Activated CD8-positive, alpha-beta memory T cell treated with anti-CD3 and anti-CD28 coated beads for 48 hours (primary cell): ENCODE results near the gene LCNL1.

Experiments
- DNase-seq, 3 experiments: peaks; one replicate each; pipeline ENCODE4 v3.0.0-alpha.2; 2020; ENCODE audit warnings: low read depth in 2 of 3, low spot score in 2 of 3

Gene LCNL1

DNA sequence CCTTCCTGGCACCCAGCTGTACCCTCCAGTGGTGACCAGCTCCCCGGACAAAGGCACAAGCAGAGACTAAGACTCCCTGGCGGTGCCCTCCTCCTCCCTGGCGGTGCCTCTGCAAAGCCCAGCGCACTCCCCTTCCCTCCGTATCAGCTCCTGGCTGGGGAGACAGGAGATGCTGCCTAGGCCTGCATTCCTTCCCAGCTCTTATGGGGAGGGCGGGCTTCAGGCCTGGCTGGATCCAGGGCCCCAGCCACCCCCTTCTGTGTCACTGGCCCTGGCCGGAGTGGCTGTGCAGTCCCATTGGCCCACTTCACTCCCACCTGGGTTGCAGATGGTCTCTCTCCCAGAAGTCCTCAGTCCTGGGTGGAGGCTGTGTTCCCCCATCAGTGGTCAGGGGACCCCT, 24.3 kb upstream of the LCNL1 start:
- DNase-seq = no peak

DNA sequence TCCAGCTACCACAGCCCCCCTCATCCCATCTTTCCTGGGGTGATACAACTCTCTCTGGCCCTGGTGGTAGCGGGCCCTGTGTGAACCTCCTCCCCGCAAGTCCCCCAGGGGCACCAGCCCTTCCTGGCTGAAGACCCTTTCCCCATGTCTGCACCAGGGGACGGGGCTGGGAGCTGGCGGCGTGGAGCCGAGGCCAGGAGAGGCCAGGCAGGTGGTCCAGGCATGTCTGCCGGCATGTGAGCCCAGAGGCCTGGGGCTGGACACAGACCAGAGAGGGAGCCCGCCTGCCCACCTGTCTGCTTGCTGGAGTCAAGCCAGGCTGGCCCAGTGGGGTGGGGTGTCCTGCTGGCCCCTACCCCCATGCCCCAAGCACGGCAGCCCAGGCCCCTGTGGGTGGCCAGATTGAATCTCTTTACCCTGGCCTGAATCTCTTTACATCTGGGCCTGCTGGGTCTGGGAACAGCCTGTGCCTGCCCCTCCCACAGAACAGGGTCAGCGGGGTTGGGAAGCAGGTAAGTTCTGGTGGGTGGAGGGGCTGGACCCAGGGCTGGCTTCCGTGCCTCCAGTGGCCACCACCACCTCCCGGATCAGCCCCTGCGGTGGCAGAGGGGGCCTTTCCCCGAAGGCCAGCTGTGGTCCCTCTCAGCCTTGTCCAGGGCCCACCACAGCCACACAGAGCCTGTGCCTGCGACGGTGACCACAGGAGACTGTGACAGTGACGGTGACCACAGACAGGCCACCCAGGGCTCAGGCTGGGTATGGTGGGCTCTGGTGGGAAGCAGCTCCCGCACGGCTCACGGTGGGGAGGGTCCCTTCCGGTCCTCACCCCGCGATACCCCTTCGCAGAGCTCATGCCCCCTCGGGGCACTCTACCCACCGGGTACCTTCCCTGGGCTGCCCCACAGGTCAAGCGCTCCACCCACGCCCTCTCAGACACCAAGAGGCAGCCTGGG, 23.6 kb upstream of the LCNL1 start:
- no peak for DNase-seq

DNA sequence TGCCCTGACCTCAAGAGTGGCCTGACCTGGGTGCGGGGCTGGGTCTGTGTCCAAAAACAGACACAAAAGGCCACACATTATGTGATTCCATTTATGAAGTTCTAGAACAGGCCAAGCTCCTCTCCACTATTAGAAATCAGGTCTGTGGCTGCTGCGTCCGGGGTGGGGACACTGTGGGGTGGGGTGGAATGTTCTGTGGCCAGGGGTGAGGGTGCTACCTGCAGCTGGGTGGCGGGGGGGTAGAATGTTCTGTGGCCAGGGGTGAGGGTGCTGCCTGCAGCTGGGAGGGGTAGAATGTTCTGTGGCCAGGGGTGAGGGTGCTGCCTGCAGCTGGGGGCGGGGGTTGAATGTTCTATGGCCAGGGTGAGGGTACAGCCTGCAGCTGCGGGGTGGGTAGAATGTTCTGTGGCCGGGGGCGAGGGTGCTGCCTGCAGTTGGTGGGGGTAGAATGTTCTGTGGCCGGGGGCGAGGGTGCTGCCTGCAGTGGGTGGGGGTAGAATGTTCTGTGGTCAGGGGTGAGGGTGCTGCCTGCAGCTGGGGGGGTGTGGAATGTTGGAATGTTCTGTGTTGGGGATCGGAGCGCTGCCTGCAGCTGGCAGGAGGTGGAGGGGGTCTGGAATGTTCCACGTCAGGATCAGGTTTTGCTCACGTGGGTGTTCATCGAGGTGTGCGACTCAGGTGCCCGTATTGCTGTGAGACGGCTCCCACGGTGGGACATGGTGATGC, 22.4 kb upstream of the LCNL1 start:
- DNase-seq = no peak

DNA sequence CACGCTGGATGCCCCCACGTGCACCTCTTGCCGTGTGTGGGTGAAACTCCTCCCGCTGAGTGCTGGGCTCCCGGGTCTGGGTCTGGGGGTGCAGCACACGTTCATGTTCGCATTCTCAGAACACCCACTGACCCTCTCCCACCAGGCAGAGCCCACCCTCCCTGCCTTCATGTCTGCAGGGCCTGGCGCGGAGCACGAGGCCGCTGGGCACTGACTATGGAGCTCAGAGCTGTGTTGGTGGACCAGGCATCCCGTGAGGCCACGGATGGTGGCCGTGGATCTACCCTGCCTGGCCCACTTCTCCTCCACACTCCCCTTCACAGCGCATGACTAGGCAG, 21.9 kb upstream of the LCNL1 start:
- DNase-seq = no peak

DNA sequence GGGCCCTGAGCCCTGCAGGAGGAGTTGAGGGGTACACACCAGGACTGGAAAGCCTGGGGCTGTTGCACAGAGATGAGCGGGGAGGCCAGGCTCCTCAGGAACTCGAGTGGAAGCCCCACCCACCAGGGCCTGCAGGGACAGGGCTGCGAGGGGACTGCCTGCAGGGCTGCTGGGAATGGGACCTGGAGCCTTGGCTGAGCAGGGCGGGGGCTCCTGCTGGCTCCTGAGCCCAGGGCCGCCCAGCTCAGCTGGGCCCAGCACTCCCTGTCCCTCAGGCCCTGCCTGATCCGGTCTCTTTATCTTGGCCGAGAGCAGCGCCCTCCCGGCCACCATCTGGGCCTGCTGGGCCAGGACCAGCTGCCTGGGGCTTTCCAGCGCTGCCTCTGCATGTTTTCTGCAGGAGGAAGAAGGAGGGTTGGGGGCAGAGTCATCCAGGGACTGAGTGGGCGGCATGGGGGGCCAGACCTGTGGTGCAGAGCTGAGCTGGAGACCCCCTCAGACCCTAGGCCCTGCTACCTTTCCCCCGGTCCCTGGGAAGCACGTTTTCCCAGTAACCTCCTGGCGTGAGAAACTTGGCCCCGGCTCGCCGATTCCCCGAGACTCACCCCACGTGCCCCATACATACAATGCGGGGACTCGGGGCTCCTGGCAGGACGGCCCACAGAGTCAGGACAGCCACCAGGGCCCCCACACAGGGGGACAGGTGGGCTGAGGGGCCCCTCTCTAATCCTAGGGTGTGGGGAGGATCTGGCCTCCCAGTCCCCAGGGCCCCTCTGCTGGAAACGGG, 21.3 kb upstream of the LCNL1 start:
- DNase-seq = no peak

DNA sequence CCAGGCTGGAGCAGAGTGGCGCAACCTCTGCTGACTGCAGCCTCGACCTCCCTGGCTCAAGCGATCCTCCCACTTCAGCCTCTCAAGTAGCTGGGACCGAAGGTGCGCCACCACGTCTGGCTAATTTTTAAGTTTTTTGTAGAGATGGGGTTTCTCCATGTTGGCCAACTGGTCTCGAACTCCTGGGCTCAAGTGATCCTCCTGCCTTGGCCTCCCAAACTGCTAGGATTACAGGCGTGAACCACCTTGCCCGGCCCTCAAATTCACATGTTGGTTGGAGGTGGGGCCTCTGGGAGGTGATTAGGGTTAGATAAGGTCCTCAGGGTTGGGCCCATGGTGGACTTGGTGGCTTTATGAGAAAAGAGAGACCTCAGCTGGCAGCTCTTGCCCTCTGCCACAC, 20.6 kb upstream of the LCNL1 start:
- DNase-seq = no peak

DNA sequence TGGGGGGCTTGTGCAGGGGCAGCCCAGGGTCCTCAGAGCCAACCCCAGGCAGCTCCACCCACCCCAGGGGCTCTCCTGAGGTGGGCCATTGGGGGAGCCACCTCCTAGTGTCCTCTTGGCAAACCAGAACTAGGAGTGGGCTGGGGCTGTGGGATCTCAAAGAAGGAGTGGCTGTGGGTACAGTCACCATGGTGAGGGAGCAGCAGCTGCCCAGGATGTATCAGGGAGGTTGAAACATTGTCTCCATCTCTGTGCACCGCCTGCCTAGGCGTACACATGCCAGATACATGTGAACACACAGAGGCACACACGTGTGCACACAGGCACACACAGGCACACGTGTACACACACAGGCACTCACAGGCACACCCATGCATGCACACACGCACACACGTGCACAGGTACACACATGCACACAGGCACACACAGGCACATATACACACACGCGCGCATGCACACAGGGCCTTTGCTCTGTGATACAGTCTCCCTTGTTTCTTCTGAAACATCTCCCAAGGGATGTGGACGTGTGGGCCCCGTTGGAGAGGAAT, 20.0 kb upstream of the LCNL1 start:
- no peak for DNase-seq

DNA sequence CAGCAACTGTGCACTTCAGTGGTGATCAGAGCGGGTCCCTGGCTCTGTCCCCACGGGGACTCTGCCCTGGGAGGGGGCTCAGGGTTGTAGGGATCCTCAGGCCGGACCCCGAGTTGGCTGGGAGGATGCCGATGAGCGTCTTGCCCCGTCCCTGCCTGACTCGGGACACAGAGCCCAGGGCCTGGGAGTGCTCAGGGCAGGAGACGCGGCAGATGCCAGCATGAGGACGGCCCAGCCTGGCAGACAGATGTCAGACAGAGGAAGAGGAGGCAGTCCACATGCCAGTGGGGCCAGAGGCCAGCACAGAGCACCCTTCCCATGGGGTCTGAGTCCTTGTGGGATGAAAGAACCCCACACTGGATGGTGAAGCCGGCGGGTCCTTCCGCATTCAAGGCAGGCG, 19.5 kb upstream of the LCNL1 start:
- no peak for DNase-seq

DNA sequence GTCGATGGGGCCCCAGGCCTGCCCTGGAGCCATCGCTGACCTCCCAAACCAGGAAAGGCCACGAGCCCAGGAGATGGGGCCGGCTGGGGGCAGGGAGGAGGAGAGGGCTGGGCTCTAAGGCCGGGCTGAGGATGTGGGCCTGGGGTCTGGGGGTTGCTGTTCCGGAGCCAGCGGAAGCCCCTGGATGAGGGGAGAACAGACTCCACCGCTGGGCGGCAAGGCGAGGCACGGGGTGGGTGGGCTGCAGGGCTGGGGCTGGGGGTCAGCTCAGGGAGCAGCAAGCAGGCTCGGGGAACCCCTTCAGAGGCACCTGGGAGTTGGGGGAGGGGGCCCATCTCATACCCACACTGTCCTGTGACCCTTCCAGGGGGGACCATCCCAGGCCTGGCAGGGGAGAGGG, 19.0 kb upstream of the LCNL1 start:
- no peak for DNase-seq

DNA sequence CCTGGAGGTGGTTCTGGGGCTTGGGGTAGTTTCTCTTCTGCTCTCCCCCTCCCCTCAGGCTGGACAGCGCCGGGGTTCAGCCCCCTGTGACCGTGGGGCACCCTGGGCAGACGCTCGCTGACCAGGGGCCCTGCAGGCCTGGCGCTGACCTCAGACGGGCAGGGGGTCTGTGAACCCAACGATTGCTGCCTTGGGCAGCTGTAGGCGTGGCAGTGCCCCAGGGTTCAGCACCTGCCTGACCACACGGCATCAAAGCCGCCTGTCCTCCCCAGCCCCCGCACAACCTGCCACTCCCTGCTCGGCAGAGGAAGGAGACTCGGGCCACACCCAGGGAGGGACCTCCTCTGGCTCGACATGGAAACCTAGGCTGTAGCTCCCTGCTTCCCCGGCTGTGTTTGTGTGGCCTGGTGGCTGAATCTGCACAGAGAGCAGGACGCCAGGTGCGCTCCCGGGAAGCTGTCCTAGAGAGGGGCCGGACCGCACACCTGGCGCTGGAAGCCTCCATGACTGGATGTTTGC, 18.6 kb upstream of the LCNL1 start:
- no peak for DNase-seq

DNA sequence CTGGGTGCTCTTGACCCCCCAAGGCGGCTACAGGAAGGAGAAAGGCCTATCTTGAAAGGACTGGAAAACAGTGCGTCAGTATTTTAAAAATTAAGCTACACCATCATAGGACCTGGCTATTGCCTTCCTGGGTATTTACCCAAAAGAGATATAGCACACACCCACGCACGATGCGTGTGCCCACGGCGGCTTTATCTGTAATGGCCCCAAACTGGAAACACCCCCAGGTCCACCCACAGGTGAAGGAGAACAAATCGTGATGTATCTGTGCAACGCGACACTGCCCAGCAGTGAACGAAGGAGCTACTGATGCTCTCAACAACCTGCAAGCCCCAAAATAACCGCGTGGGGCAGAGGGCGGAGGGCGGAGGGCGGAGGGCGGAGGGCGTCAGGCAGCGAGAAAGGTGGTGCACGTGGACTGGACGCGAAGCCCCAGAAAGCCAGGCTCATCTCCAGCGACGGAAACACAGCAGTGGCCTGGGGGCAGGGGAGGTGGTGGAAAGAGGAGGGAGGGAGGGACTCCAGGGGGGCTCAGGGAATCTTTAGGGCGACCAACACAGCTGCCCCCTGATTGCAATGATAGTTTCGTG, 17.9 kb upstream of the LCNL1 start:
- DNase-seq = no peak

DNA sequence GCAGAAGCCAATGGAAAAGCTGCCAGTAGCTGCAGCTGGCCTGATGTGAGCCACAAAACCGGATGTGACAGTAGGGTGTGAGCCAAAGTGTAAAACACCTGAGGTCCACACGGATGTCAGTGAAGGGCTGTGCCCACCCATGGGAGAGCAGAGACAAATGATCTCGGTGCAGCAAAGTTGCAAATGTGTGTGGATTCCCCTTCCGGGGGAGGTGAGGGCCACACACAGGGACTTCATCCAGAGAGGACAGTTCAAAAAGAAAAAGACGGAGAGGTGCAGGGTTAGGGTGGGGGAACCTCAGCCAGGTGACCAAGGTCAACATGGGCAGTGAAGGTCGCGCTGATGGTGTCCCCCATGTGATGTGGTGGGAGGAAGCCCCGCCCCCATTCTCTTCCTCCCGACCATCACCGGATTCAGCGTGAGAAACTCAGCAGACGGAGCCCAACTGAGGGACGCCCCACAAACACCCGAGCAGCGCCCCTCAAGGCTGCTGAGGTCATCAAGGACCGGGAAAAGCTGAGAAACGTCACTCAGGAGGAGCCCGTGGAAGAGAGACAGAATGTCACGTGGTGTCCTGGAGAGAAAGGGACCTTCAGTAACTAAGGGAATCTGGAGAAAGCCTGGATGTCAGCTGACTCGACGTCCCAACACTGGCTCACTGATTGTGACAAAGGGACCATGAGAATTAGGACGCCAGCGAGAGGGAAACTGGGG, 16.9 kb upstream of the LCNL1 start:
- DNase-seq = no peak

DNA sequence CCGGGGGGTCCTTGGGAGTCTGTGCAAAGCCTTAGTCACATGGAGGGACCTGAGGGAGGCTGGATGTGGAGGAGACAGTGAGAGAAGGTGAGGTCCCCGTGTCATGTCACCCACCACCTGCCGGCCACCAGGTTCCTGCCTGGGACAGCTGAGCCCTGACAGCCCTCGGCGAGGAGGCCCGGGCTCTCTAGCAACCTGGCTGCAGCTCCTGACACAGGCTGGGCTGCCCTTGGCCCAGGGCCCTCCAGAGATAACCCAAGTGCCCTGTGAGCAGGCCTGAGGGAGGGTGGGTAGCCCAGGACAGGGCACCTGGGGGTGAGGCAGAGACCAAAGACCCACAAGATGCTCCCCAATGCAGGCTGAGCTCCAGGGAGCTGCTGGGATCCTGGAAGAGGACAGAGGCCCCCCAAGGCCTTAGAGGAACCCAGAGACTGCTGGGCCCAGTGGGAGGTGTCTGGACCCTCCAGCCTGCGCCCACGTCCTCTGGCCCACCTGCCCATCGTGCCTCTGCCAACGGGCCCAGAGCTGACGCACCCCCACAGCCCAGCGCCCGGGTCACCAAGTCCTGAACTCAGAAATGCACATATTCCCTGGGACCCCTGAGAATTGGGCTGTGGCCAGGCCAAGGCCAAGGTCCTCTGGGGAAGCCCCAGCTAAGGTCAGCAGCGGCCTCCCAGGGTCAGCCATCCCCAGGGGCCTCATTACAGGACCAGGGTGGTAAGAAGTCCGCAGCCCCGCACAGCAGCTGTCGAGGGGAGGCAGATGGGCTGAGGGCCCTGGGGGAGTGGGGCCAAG, 14.3 kb upstream of the LCNL1 start:
- DNase-seq = no peak

DNA sequence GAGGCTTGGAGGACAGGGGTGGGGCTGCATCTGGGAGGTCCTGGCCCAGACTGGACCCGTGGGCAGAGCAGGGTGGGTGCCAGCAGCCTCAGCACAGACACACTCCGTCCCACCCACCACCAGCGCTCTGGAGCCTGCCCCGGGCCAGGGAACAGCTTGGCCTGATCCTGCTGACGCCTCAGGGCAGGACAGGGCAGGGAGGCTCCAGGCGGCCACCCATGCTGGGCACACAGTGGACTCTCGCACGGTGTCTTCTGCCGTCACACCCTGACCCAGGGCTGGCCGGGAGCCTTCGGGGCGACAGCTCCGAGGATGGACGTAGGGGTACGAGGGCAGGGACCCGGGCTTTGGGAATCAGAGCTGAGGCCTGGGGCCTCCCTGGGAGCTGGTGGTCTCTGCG, 13.6 kb upstream of the LCNL1 start:
- no peak for DNase-seq

DNA sequence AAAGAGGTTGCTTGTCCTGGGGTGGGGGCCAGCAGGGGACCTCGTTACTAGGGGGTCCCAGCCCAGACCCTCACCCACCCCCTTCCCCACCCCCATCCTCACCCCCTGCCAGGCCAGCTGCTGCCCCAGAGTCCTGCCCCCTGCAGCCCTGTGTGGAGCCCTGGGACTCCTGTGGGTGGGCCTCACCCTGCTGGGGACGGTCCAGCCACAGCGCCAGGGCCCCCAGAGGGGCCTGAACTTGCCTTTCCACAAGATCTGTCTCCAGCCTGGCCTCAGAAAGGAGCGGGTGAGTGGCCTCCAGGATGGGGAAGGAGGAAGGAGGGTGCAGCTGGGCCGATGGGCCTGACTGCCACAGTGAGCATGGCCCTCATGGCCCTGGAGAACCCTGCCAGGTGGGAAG, 13.0 kb upstream of the LCNL1 start:
- no peak for DNase-seq

DNA sequence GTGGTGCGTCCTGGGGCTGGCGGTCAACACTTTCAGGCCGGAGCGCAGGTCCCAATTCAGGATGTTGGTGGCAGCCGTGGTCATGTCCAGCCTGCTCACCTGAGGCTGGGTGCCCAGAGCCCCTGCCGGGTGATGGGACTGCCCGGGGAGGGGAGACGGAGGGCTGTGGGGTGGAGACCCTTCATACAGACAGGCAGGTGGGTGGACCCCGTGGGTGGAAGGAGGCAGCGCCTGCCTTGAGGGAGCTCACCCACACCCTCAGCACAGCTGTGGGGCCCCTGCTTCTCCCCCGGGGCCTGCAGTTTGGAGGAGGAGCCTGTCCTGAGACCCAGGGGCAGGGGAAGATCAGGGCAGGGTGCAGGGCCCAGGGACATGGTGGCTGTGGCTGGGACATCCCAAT, 12.4 kb upstream of the LCNL1 start:
- DNase-seq = no peak

DNA sequence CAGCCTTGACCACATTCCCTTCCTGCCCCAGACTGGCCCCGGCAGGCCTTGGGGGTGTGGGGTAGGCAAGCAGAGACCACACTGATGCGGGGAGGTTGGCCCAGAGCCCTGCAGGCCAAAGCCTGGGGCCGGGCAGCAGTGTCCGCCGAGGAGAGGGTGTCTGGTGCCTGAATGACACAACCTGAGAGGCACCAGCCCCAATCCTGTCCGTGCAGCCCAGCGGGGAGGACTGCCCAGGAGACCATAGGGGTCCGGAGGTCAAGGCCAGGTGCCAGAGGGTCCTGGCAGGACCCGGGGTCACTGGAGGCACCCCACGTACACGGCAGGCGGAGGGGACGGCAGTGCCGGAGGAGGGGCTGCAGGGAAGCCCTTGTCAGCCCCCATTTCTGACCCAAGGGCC, 11.0 kb upstream of the LCNL1 start:
- DNase-seq = no peak

DNA sequence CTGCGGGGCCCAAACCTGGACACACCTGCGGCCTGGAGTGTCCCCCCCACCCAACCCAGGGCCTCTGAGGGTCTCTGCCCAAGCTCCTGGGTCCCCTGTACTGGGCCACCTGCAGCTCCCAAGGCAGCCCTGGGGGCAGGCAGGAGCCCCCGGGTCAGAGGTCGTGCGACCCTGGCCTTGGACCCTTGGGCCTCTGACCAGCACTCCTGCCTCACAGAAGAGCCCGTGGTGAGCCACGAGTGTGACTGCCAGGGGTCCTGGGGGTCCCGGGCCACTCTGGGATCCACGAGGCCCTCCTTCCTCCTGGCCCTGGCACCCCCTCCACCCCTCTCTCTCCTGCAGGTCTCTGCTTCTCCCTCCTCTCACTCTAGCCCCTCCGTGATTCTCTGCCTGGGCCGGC, 10.5 kb upstream of the LCNL1 start:
- no peak for DNase-seq

DNA sequence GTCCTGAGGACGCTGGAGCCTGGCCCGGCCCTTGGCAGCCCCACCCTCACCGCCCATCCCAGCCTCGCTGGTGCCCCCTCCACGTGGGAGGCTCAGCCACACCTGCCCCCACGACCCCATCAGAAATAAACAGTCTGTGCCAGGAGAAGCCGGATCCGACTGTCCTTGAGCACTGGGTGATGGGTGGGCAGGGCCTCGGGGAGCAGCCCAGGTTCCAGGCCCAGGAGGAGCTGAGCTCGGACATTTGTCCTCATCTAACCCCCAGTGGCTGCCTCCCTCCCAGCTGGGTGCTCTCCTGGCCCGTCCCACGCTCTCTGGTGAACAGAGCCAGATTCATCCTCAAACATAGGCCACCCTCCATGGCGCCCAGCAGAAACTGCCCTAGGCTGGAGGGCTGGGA, 10.1 kb upstream of the LCNL1 start:
- no peak for DNase-seq
